ENCODE data around the gene C10orf88.
"Not testable (repeated sequence)": the region's sequence is repeated elsewhere in the genome, so short reads cannot be mapped to it uniquely, and the experiment has no call there.

Gene C10orf88

DNA sequence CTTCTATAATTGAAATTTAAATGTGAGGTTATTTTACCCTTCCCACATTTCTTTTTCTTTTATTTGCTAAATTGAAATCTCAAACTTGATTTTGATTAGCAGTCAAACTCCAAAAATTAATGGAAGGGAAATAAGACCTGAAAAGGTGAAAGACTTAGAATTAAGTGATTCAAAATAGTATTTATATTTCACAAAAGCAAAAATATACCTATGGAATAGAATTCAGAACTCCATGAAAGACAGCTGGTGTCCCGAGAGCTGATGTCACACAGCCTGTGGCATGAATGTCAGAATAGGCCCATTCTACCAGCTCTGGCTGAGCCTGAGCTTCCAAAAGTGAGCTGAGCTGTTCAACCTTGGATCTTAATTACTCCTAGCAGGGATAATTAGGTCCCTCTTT, 43.7 kb downstream of the C10orf88 start, which contains the start of gene FAM24A:
TSS of gene FAM24A (plus strand) at position 301 of the 400 bp plus-strand sequence. CDS start 1,025 bp downstream, outside the sequence.
- ChIA-PET CTCF (no interaction called here), POLR2A (no interaction called here)
- TF ChIP-seq ELF4 (IDR thresholded peaks at IDR 0.05) = no peak
- no peak for TF ChIP-seq BHLHE40 (IDR thresholded peaks at IDR 0.05; ENCODE audit: borderline replicate concordance)
- DNase-seq (ENCODE audit: extremely low spot score) = no peak

DNA sequence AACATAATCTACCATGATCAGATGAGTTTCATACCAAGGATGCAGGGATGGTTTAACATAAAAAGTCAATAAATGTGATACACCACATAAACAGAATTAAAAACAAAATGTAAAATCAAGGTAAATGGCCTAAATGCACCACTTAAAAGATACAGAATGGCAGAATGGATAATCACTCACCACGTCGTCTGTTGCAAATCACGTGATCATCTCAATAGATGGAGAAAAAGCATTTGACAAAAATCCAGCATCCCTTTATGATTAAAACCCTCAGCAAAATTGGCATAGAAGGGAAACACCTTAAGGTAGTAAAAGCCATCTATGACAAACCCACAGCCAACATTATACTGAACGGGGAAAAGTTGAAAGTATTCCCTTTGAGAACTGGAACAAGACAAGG, 50.2 kb downstream of the C10orf88 start:
- DNase-seq (ENCODE audit: extremely low spot score); POLR2A ChIA-PET; CTCF ChIA-PET: not testable (repeated sequence)

DNA sequence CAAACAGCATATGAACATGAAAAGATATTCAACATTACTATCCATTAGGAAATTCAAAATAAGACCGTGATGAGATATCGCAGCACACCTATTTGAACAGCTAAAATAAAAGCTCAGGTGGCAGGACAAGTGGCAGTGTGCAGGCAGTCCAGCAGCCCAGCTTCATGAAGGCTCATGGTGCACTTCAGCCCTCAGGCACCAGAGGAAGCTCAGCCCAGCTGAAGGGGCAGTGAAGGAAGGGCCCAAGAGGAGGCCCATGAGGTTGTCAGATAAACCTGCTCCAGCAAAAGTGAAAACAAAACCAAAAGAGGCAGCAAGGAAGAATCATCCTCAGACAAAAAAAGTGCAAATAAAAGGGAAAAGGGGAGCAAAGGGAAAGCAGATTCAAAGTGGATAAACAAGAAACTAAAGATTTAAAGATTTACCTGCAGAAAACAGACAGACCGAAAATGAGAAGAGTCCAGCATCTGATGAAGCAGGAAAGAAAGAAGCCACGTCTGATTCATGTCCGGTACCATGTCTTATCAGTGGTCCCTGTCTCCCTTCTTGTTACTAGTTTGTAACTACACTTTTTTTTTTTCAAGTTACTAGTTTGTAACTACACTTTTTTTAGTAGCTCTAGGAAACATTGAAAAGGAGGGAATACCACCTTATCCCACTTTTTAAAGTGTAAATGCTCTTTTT, 59.6 kb downstream of the C10orf88 start:
- ChIA-PET POLR2A (interaction anchor here (1.4 kb wide), 1 partner anchor 15 kb away, joined by 5 read pairs; the partner anchor contains the start of gene FAM24B), CTCF (no interaction called here)
- TF ChIP-seq, protein P1, sequence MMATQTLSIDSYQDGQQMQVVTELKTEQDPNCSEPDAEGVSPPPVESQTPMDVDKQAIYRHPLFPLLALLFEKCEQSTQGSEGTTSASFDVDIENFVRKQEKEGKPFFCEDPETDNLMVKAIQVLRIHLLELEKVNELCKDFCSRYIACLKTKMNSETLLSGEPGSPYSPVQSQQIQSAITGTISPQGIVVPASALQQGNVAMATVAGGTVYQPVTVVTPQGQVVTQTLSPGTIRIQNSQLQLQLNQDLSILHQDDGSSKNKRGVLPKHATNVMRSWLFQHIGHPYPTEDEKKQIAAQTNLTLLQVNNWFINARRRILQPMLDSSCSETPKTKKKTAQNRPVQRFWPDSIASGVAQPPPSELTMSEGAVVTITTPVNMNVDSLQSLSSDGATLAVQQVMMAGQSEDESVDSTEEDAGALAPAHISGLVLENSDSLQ (IDR thresholded peaks at IDR 0.05) = no peak
- TF ChIP-seq FOXM1 (IDR thresholded peaks at IDR 0.05; ENCODE audit: borderline replicate concordance) (no peak), NFRKB (IDR thresholded peaks at IDR 0.05) (no peak), TARDBP (IDR thresholded peaks at IDR 0.05) (no peak)
- DNase-seq (ENCODE audit: extremely low spot score) = no peak

DNA sequence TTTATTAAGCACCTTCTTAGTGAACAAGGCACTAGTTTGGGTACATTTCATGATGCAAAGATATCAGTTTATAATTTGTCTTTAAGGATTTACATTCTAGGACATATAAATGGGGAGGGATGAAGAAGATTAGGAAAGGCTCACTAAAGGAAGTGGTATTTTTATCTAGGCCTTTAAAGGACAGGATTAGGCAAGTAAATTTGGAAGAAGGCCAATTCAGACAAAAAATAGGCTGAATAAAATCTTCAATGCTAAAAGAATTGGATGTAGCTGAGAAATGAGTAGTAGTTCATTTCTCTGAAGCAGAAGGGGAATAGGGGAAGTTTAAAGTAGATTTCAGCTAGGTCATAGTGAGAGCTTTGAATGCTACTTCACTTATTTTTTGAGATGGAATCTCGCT, 69.9 kb downstream of the C10orf88 start:
- no peak for DNase-seq (ENCODE audit: extremely low spot score)
- POLR2A ChIA-PET = no interaction called here
- CTCF ChIA-PET = no interaction called here
- TF ChIP-seq FOXM1 (IDR thresholded peaks at IDR 0.05; ENCODE audit: borderline replicate concordance) = no peak
- no peak for TF ChIP-seq L3MBTL2 (conservative IDR thresholded peaks at IDR 0.05)
- TF ChIP-seq ARNT (IDR thresholded peaks at IDR 0.05) = no peak
- TF ChIP-seq HDGF (IDR thresholded peaks at IDR 0.05; ENCODE audit: borderline replicate concordance) = no peak
- TF ChIP-seq SUZ12 (IDR thresholded peaks at IDR 0.05) = no peak
- TF ChIP-seq SP1 (IDR thresholded peaks at IDR 0.05) = no peak
- TF ChIP-seq BHLHE40 (IDR thresholded peaks at IDR 0.05; ENCODE audit: borderline replicate concordance) = no peak
- no peak for TF ChIP-seq FOXA1 (IDR thresholded peaks at IDR 0.05)
- no peak for TF ChIP-seq CTBP1 (IDR thresholded peaks at IDR 0.05; ENCODE audit: borderline replicate concordance)
- TF ChIP-seq, protein P1 (IDR thresholded peaks at IDR 0.05) = no peak
- TF ChIP-seq ZNF384 (IDR thresholded peaks at IDR 0.05) = no peak
- TF ChIP-seq LEF1 (IDR thresholded peaks at IDR 0.05; ENCODE audit: borderline replicate concordance) = no peak
- TF ChIP-seq ELF4 (IDR thresholded peaks at IDR 0.05) = no peak
- TF ChIP-seq NFRKB (IDR thresholded peaks at IDR 0.05) = no peak

DNA sequence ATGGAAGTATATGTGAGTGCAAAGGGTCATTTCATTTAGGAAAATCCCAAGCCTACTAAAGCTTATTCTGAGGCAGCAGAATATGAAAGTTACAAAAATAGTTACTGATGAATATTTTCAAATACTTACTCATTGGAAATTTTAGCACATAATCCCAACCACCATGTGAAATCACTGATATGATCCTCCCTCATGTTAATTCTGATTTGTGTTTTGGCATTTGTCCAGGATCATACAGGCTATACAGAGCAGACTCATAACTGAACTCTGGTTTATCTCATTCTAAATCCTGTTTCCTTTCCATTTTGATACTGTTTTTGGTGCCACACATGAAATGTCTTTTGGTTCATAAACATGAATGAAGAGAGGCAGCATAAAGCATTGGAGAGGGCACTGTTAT, 71.3 kb downstream of the C10orf88 start:
- POLR2A ChIA-PET = no interaction called here
- DNase-seq (ENCODE audit: extremely low spot score) = no peak
- CTCF ChIA-PET = no interaction called here

More for the DNA sequence above, 71.3 kb downstream of the C10orf88 start:
- TF ChIP-seq, protein P1 (IDR thresholded peaks at IDR 0.05) = no peak

Measured in HEK293T (cell line).